GM12878 (cell line): ENCODE results near the gene WDR31. TPM values are rescaled to one million over a fixed set of nuclear protein-coding genes. Genes with fewer than 3 reads are reported as not detected.

Experiments
- ATAC-seq: fragments of 200-7000 bp; cut with Tn5 transposase; 3 replicates; pipeline ENCODE4 v1.9.1; 2020; ENCODE audit warnings: mild to moderate bottlenecking, moderate library complexity
- BruUV-seq: library from RNA; stranded (reverse); fragments of 400-500 nt; replicated peaks from 2 replicates; lab custom pipeline; 2021; lab: Mats Ljungman, UMichigan
- CTCF ChIA-PET: fragments of 300-600 bp; sonication (Branson Sonifier 250); formaldehyde crosslinking; extraction: SDS; loops from one replicate; lab custom pipeline; 2021; ENCODE audit warnings: inconsistent platforms; lab: Yijun Ruan, JAX
- POLR2A ChIA-PET: fragments of 350-600 bp; formaldehyde crosslinking; extraction: SDS; loops from one replicate; lab custom pipeline; 2021; ENCODE audit warnings: inconsistent platforms; lab: Charles Lee
- RAD21 ChIA-PET: fragments of 300-600 bp; sonication (Branson Sonifier 250); formaldehyde crosslinking; loops from one replicate; lab custom pipeline; 2023; ENCODE audit warnings: antibody characterized with exemption; ENCODE audit not compliant: unreplicated experiment; lab: Charles Lee
- SMC1A ChIA-PET: fragments of 300-600 bp; sonication (Branson Sonifier 250); formaldehyde crosslinking; loops from one replicate; lab custom pipeline; 2023; ENCODE audit not compliant: unreplicated experiment, uncharacterized antibody; lab: Charles Lee
- DNase-seq: peaks from one replicate; pipeline ENCODE4 v3.0.0-alpha.2; 2011; ENCODE audit warnings: low read depth, low spot score
- FAIRE-seq: peaks from 3 replicates; lab custom pipeline; 2011; peaks lifted over from hg19 to GRCh38; lab: Jason Lieb, UNC
- H2AFZ ChIP-seq: 2 replicates; pipeline ENCODE4 v1.6.0; 2011; ENCODE audit warnings: low read depth, low read length, control low read depth; ENCODE audit not compliant: control insufficient read depth
- H3K27ac ChIP-seq: 2 replicates; pipeline ENCODE4 v1.5.1; 2011; ENCODE audit warnings: control low read depth; ENCODE audit not compliant: control insufficient read depth, insufficient read depth
- H3K27me3 ChIP-seq, 2 experiments: replicated peaks in 1 of 2; 2 replicates each; pipeline versions ENCODE4 v1.6.0 to v1.6.1; 2011; ENCODE audit warnings: low read length in 1 of 2; ENCODE audit not compliant: control insufficient read depth in 2 of 2, insufficient read depth in 2 of 2
- H3K36me3 ChIP-seq, 2 experiments: 2 replicates each; pipeline ENCODE4 v1.5.1; 2011; ENCODE audit warnings: low read length in 1 of 2; ENCODE audit not compliant: control insufficient read depth in 2 of 2, insufficient read depth in 2 of 2
- H3K4me1 ChIP-seq: 2 replicates; pipeline ENCODE4 v1.6.1; 2011; ENCODE audit warnings: mild to moderate bottlenecking, low read length, moderate library complexity, mixed read lengths; ENCODE audit not compliant: control insufficient read depth, insufficient read depth
- H3K4me2 ChIP-seq: 2 replicates; pipeline ENCODE4 v1.6.0; 2011; ENCODE audit warnings: control low read depth; ENCODE audit not compliant: control insufficient read depth, insufficient read depth
- H3K4me3 ChIP-seq: fragments of 200-600 bp; sonication (generic); 2 replicates; pipeline ENCODE4 v1.5.1; 2016
- H3K79me2 ChIP-seq: 2 replicates; pipeline ENCODE4 v1.6.0; 2011; ENCODE audit warnings: low read length; ENCODE audit not compliant: control insufficient read depth, insufficient read depth
- H3K9ac ChIP-seq: 2 replicates; pipeline ENCODE4 v1.8.0; 2011; ENCODE audit warnings: low read length, control low read depth, mixed read lengths; ENCODE audit not compliant: control insufficient read depth, insufficient read depth
- H3K9me3 ChIP-seq: replicated peaks from 3 replicates; pipeline ENCODE4 v1.5.1; 2011; ENCODE audit warnings: mild to moderate bottlenecking, low read length; ENCODE audit not compliant: control insufficient read depth, insufficient read depth
- H4K20me1 ChIP-seq: 2 replicates; pipeline ENCODE4 v1.6.0; 2011; ENCODE audit not compliant: control insufficient read depth, insufficient read depth
- BRCA1 ChIP-seq: IDR thresholded peaks from 2 replicates; pipeline ENCODE4 v1.6.1; 2011; ENCODE audit warnings: low read depth, low read length, improper control_type of control experiment
- CBX3 ChIP-seq: fragments of 200-600 bp; sonication (generic); IDR thresholded peaks from 2 replicates; pipeline ENCODE4 v1.6.1; 2016; ENCODE audit warnings: low read depth, borderline replicate concordance
- SUZ12 ChIP-seq: fragments of 200-600 bp; sonication (generic); IDR thresholded peaks from one replicate; pipeline ENCODE4 v1.6.1; 2018; ENCODE audit warnings: antibody characterized with exemption, mild to moderate bottlenecking; ENCODE audit not compliant: unreplicated experiment
- USF1 ChIP-seq: IDR thresholded peaks from 2 replicates; pipeline ENCODE4 v1.6.1; 2011; ENCODE audit warnings: borderline replicate concordance, low read depth, mild to moderate bottlenecking, moderate library complexity, mixed read lengths, low read length; ENCODE audit not compliant: insufficient read depth; ENCODE audit errors: extremely low read length
- WGBS: methylation state at CpG from one replicate; pipeline ENCODE4 v1.1.6; 2016; ENCODE audit warnings: low lambda C conversion rate; ENCODE audit not compliant: insufficient replicate concordance, insufficient coverage; ENCODE audit errors: missing lambda C conversion rate; 5-methylcytosine and 5-hydroxymethylcytosine counted together
- in situ Hi-C: fragments of 300-500 bp; cut with MboI; formaldehyde crosslinking; loops from 9 replicates; pipeline ENCODE4 v1.14.3; 2018; ENCODE audit warnings: mixed read lengths
- intact Hi-C: fragments of 100-400 bp; cut with micrococcal nuclease; formaldehyde crosslinking; loops from one replicate; pipeline ENCODE4 v1.14.2; 2022; ENCODE audit not compliant: unreplicated experiment
- polyA plus RNA-seq, 11 experiments: library from polyadenylated mRNA; depleted of rRNA in 4 of 11; unstranded in 6 of 11; stranded (reverse) in 5 of 11; fragments of >200 nt; fragmentation: Nextera tagmentation in 4 of 11; fragmentation: Illumina TruSeq in 1 of 11; extraction: Ambion mirVana in 4 of 11; extraction: Trizol in 1 of 11; gene quantifications; 1 replicate in 1 of 11; 2 replicates in 10 of 11; pipeline versions ENCODE4 v1.2.1 to v1.2.3, GENCODE V29; 2011 to 2016; ENCODE audit warnings: inconsistent platforms in 2 of 11, missing spikeins in 2 of 11, low read depth in 1 of 11
- total RNA-seq, 4 experiments: library from RNA; depleted of rRNA in 3 of 4; stranded (reverse); fragments of >200 nt in 3 of 4; fragmentation: Illumina TruSeq in 1 of 4; extraction: Trizol in 1 of 4; gene quantifications; 2 replicates each; pipeline versions ENCODE4 v1.2.1 to v1.2.3, GENCODE V29; 2013 to 2021
- TF ChIP-seq, protein P1 (sequence below): IDR thresholded peaks from 2 replicates; pipeline ENCODE4 v1.6.1; 2011; ENCODE audit warnings: low read depth, low read length, improper control_type of control experiment, borderline replicate concordance

WDR31 gene
- total and polyA plus RNA-seq, 10 of the 15 experiments (the other 5 are each of a cell fraction or from before 2014, with no cell fraction given) = 0.26 to 1.7 (median 0.79) TPM

GRCh38 chr9:113311961-113312360 lies 28.1 kb downstream of the WDR31 start:
- no peaks in the 10 kb centered on the region for H3K27me3 ChIP-seq
- FAIRE-seq (no peak), ATAC-seq (no peak), DNase-seq (no peak)
- ChIA-PET CTCF (interaction anchor here (1.0 to 2.2 kb wide), 9 partner anchors 11 to 281 kb away, joined by 3 to 7 read pairs (median 4); no protein-coding TSS in a partner anchor), RAD21 (interaction anchor here (0.9 to 2.6 kb wide), 3 partner anchors 90 to 346 kb away, joined by 3 to 7 read pairs (median 5); no protein-coding TSS in a partner anchor), SMC1A (interaction anchor here (0.5 to 1.1 kb wide), 6 partner anchors 37 to 346 kb away, joined by 3 to 4 read pairs (median 3); partner anchors contain the start of gene CDC26), POLR2A (no interaction called here)
- H3K4me1 ChIP-seq = no peaks in the 10 kb centered on the region
- H3K4me3 ChIP-seq = no peak overlapping the region
- no peak overlapping the region for H3K4me2 ChIP-seq
- H3K27ac ChIP-seq = no peak overlapping the region
- intact Hi-C loops (no loop called here), in situ Hi-C loops (no loop called here)
- no peaks in the 10 kb centered on the region for H3K9me3 ChIP-seq
- H3K36me3 ChIP-seq = no peaks in the 10 kb centered on the region
- 50% methylated on average over 3 of the region's 3 CpGs for WGBS
- H4K20me1 ChIP-seq = no peaks in the 10 kb centered on the region; the same call in 1 of the 2 replicates
- TF ChIP-seq, protein P1, sequence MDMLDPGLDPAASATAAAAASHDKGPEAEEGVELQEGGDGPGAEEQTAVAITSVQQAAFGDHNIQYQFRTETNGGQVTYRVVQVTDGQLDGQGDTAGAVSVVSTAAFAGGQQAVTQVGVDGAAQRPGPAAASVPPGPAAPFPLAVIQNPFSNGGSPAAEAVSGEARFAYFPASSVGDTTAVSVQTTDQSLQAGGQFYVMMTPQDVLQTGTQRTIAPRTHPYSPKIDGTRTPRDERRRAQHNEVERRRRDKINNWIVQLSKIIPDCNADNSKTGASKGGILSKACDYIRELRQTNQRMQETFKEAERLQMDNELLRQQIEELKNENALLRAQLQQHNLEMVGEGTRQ = no peak
- TF ChIP-seq BRCA1 = no peak
- TF ChIP-seq CBX3 = no peak
- H2AFZ ChIP-seq = no peak overlapping the region
- no peaks in the 10 kb centered on the region for H3K79me2 ChIP-seq
- no peak overlapping the region for H3K9ac ChIP-seq
- BruUV-seq = no TSS peak

- no peaks in the 10 kb centered on the region for H3K4me1 ChIP-seq
- no peak overlapping the region for H3K27ac ChIP-seq
- DNase-seq (no peak), FAIRE-seq (no peak), ATAC-seq (no peak)
- no peaks in the 10 kb centered on the region for H3K9me3 ChIP-seq
- no peaks in the 10 kb centered on the region for H3K27me3 ChIP-seq
- no peak for TF ChIP-seq SUZ12
- TF ChIP-seq USF1 = no peak
- no peak overlapping the region for H3K4me2 ChIP-seq
- SMC1A ChIA-PET = interaction anchor here (1.1 to 3.3 kb wide), 5 partner anchors 9 to 346 kb away, joined by 3 to 14 read pairs (median 4); partner anchors contain the start of genes C9orf43 and POLE3
- POLR2A ChIA-PET = interaction anchor here (0.6 to 0.8 kb wide), 2 partner anchors 9 to 104 kb away, joined by 3 read pairs; no protein-coding TSS in a partner anchor
- no peaks in the 10 kb centered on the region for H3K36me3 ChIP-seq
- BruUV-seq = no TSS peak
- H3K9ac ChIP-seq = no peak overlapping the region
- no peaks in the 10 kb centered on the region for H3K79me2 ChIP-seq
- CTCF ChIA-PET = interaction anchor here (1.0 to 2.8 kb wide), 10 partner anchors 29 to 348 kb away, joined by 4 to 18 read pairs (median 6); partner anchors contain the start of genes CDC26 and PRPF4
- no peak overlapping the region for H2AFZ ChIP-seq
- no peak overlapping the region for H3K4me3 ChIP-seq
- no peaks in the 10 kb centered on the region for H4K20me1 ChIP-seq
- in situ Hi-C loops = no loop called here
- intact Hi-C loops = no loop called here
- RAD21 ChIA-PET = interaction anchor here (1.1 to 2.6 kb wide), 2 partner anchors 96 to 348 kb away, joined by 4 to 7 read pairs; no protein-coding TSS in a partner anchor
- WGBS = 45% methylated on average over 3 of the region's 3 CpGs
Observed at GRCh38 chr9:113310538-113310937, 29.5 kb downstream of the WDR31 start.
